Hepatocyte (in vitro differentiated cells): Measurements from ENCODE around the gene CHCHD5.

Experiments
- EZH2 ChIP-seq: fragments of 200-600 bp; sonication (generic); IDR thresholded peaks from 2 replicates; pipeline ENCODE4 v1.6.1; 2016; ENCODE audit warnings: antibody characterized with exemption, mild to moderate bottlenecking, borderline replicate concordance
- TF ChIP-seq, protein P1 (sequence below): fragments of 200-600 bp; sonication (generic); IDR thresholded peaks from 2 replicates; pipeline ENCODE4 v1.5.1; 2016; ENCODE audit warnings: antibody characterized with exemption, mild to moderate bottlenecking; ENCODE audit not compliant: poor library complexity

GRCh38 chr2:112577756-112578155 is 6.7 kb upstream of the CHCHD5 start:
- TF ChIP-seq, protein P1, sequence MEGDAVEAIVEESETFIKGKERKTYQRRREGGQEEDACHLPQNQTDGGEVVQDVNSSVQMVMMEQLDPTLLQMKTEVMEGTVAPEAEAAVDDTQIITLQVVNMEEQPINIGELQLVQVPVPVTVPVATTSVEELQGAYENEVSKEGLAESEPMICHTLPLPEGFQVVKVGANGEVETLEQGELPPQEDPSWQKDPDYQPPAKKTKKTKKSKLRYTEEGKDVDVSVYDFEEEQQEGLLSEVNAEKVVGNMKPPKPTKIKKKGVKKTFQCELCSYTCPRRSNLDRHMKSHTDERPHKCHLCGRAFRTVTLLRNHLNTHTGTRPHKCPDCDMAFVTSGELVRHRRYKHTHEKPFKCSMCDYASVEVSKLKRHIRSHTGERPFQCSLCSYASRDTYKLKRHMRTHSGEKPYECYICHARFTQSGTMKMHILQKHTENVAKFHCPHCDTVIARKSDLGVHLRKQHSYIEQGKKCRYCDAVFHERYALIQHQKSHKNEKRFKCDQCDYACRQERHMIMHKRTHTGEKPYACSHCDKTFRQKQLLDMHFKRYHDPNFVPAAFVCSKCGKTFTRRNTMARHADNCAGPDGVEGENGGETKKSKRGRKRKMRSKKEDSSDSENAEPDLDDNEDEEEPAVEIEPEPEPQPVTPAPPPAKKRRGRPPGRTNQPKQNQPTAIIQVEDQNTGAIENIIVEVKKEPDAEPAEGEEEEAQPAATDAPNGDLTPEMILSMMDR, result peak; percentile 5
- no peak for TF ChIP-seq EZH2
